Activated effector memory CD4-positive, alpha-beta T cell treated with anti-CD3 and anti-CD28 coated beads, Interleukin-2, amount 50 U/mL, for 16 hours (primary cell): ENCODE measurements around the gene GPR89B.
"Not testable (repeated sequence)": the region's sequence is repeated elsewhere in the genome, so short reads cannot be mapped to it uniquely, and the experiment has no call there.

Experiments
- DNase-seq: peaks from one replicate; pipeline ENCODE4 v3.0.0-alpha.2; 2020

The GPR89B gene

GRCh38 chr1:147928236-147929132, at the start of gene GPR89B:
GPR89B (plus strand) TSS chr1:147928420; CDS start chr1:147928537, 117 bp downstream.
- DNase-seq = peak; percentile 98

GRCh38 chr1:147879911-147880310, 48.3 kb upstream of the GPR89B start:
- no peak for DNase-seq

DNA sequence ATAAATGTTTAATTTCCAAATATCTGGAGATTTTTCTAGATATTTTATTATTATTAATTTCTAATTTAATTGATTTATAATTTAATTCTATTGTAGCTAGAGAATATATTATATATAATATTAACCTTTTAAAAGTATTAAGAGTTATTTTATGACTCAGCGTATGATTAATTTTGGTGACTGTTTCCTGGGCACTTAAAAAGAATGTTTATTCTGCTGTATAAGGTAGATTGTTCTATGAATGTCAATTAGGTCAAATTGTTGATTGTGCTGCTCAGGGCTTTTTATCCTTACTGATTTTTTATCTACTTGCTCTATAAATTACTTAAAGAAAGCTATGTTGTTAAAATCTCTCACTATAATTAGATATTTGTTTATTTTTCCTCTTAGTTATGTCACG, 45.7 kb upstream of the GPR89B start:
- no peak for DNase-seq

- peak; percentile 82 for DNase-seq
Measured at GRCh38 chr1:147890177-147890790, 37.9 kb upstream of the GPR89B start.

DNA sequence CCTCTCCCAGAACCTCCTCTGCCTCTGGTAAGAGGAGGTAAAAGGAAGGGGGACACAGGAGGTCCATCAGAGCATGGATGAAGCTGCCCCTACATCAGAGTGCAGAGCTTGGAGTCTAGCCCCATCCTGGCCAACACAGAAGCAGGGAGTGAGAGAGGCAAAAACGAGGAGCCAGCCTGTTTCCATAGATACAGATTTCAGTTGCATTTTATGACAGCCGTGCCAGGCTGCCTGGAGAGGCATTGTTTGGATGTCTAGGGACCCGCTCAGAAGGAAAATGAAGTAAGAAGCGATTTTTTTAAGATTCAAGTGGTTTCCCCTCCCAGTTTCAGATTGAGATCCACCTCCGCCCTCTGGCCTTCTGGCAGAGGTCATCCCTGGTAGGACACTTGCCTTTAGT, 37.1 kb upstream of the GPR89B start:
- no peak for DNase-seq

GRCh38 chr1:147892216-147892615, 36.0 kb upstream of the GPR89B start:
- DNase-seq = no peak

DNA sequence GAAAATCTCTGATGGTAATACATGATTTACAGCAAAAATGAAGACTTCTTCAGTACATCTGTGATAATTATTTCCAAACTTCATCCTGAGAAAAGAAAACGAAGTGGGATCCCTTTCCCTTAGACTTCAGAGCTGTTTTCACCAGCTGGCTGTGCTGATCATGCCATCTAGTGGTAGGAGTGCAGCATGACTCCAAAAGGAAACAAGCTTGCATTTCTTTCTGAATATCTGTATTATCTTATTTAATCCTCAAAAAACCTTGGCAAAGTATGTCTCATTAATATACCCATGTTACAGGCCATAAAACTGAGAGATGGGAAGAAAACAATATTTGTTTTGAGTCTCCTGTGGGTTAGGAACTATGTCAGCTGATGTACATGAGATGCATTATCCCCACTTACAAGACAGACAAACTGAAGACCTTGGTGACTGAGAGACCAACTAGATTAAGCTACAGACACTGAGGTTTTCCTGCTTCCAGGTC, 35.4 kb upstream of the GPR89B start:
- peak; percentile 67 for DNase-seq

DNA sequence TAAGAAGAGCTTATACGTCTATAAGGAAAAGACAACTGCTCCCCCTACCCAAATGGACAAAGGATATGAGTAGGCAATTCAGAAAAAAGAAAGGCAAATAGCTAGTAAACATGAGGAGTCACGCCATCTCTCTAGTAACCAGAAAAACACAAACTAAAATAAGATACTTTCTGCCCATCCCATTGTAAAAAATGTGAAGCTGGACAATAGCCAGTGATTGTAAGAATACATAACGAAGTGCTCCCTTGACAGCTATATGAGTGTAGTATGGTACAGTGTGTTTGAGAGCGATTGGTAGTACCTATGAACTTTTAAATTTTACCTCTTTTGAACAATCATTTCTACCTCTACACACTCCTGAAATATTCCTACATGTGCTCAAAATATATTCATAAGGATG, 33.1 kb upstream of the GPR89B start:
- no peak for DNase-seq

DNA sequence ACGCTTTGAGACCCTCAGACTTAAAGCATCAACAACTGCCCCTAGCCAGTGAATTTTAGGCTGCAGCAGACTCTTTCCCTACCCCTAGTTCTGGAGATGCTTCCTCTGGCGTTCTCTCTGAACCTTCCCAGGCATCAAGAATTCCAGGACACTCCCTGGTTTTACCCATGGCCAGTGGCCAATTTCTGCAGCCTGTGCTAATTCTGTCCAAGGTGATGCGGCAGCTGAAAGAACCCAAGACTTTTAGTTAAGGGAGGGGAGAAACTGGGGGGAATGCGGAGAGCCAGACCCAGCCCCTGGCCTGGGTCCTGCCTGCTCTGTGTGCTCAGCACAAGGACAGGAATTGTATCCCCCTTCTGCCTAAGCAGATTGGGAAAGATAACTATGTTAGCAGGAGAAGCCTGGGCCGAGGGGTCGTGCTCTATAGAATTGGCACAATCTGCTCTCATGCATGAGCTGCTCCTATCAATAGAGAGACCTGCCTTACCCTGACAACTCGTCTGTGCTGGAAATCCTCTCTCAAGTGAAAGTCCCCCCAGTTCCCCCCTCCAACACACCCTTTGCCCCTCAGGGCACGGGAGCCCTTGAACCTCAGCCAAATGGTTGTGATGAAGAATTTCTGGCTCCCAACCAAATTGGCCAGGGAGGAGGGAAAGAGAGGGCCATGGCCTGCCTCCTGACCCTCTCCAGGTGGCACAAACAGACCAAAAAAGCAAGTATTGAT, 31.0 kb upstream of the GPR89B start:
- no peak for DNase-seq

- DNase-seq = no peak
Measured at GRCh38 chr1:147897789-147898188, 30.4 kb upstream of the GPR89B start.

GRCh38 chr1:147902253-147902845, 25.9 kb upstream of the GPR89B start, which contains the start of gene GJA8:
GJA8 (plus strand) TSS chr1:147902795; CDS start chr1:147907956, 5,161 bp downstream.
- no peak for DNase-seq

GRCh38 chr1:147904726-147905125, 23.5 kb upstream of the GPR89B start:
- DNase-seq = no peak

GRCh38 chr1:147907786-147908509, 20.3 kb upstream of the GPR89B start:
- DNase-seq = no peak

DNA sequence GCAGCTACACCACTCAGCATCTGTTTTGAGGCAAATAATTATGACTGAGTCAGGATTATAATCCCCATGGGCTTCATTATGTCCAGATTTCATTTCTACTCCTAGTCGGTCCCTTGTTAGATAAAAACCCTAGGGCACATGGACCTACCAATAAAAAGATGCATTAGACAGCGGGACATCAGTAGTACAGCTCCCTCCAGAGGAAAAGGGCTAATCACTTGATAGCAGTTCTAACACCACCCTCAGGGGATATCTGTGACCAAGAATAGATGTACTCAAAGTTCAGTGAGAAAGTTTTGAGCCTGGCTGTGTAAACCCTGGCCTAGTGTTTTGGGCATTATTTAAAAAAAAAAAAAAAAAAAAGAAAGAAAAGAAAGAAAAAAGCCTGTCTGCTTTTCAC, 15.7 kb upstream of the GPR89B start:
- no peak for DNase-seq

DNA sequence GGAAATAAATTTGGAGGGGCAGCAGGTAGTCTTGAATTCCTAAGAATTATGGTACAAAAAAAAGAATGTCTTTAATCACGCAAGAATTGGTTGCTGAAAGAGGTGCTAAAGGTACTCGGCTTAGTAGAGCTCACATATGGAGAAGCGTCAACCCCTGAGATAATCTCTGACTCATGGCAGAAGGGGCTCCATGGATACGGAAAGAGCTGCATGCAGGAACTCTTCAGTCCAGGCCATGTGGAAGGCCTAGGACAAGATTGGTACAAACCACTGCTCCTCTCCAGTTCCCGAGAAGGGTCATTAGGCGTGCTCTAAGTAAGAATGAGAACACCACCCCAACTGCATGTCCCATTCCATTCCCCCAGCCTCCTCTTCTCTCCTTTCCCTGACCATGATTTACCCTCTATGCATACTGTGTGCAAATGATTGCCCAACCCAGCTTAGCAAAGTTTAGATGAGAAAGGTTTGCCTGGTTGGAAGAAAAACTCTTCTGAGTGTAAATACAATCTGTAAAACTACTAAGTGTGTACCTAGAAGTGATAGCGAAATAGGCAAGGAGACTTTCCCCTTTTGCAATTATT, 14.8 kb upstream of the GPR89B start:
- no peak for DNase-seq

GRCh38 chr1:147919896-147920295, 8.3 kb upstream of the GPR89B start:
- DNase-seq = no peak

GRCh38 chr1:147924813-147925212, 3.4 kb upstream of the GPR89B start:
- no peak for DNase-seq

DNA sequence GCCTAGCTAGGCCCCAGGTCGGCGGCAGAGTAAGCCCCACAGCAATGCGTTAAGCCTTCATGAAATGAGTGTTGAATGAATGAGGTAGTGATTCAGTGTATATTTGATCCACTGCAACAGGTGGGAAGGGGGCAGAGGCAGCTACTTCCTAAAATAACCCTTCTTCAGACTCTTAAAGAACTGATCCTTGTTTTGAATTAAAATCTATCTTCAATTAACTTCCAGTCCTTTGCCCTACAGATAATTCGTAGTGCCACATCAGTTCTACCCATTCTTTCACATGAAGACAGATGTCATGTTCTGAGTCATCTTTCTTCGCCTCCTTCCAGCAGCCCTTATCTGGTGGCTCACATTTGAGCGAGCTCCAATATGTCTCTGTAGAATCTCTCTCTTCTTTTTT, 1.0 kb upstream of the GPR89B start:
- DNase-seq = not testable (repeated sequence)

- DNase-seq = not testable (repeated sequence)
Measured at GRCh38 chr1:147927689-147928088, 531 bp upstream of the GPR89B start.

GRCh38 chr1:147931137-147931536, 2.9 kb downstream of the GPR89B start:
- DNase-seq = not testable (repeated sequence)

DNA sequence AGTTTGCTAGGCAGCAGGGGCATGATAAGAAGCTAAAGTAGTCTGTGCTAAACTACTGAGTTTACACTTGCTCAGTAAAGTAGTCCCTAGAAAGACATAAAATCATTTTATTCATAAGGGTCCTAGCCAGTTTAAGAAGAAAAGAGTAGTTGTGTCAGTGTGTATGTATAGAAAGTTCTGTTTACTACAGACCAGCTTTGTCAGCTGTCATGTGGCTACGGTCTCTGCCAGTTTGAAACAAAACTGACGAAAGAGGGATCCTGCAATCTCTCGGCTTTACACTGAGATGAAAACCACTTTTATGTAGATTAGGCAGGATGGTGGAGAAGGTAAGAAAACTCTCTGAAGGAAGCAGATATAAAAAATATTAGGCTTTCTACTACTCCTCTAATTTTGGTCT, 7.1 kb downstream of the GPR89B start:
- DNase-seq = not testable (repeated sequence)

GRCh38 chr1:147940456-147940855, 12.2 kb downstream of the GPR89B start:
- not testable (repeated sequence) for DNase-seq
